Right forelimb (tissue), 1 donor: ENCODE results near the gene PIRT.

ENCODE experiments used
- DNase-seq: peaks from one replicate; pipeline ENCODE4 v3.0.0-alpha.2; 2018

The PIRT gene

GRCh38 chr17:10821054-10821453 lies 16.8 kb downstream of the PIRT start:
- no peak for DNase-seq

- no peak for DNase-seq
Measured at GRCh38 chr17:10815319-10815718, 22.6 kb downstream of the PIRT start.

DNA sequence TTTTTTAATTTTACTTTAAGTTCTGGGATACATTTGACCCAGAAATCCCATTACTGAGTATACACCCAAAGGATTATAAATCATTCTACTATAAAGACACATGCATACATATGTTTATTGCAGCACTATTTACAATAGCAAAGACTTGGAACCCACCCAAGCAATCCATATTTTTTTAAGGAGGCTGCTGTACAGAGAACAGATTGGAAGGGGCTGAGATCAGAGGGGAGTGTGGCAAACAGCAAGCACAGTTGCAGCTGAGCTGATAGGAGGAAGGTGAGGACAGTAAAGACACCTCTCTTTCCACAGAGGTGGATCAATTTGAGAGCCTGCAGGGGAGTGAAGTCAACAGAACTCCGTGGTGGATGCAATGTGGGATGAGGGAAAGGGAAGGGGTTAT lies 23.8 kb downstream of the PIRT start:
- DNase-seq, result no peak

DNA sequence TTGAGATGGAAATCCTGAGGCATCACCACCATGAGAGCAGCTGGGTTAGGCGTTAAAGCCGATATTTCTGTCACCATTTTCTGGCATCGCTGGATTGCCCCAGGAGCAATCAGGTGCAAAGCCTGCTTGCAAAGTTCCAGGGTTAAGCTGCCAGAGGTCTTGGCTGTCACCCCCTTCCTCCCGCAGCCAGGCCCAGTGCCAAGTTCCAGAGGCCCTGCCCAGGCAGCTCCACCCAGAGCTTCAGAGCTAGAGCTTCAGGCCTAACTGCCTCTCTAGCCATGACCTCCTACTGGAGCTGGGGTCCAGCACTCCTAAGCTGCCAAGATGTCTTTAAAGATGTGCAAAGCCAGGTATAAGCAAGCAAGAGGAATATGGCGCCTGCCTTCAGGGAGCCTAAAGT lies 25.2 kb downstream of the PIRT start:
- DNase-seq, result peak; percentile 48

GRCh38 chr17:10809605-10810004 lies 28.3 kb downstream of the PIRT start:
- no peak for DNase-seq

DNA sequence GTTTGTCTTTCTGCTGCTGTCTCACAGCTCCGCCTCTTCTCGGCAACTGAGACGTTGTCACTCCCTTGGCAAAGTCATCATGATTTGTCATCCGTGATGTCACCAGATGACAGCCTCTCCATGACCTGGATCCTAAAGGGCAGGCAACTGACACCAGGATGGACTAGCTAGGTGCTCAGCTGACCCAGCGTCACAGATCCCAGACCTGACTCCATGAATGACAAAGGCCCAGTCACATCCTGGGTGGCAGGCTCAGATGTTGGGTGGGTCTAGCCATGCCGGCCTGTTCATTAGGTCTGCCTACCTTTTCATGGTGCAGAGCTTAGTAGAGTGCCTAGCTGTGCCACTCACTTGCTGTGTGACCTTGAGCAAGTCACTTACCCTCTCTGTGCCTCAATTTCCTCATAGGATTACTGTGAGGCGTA lies 30.2 kb downstream of the PIRT start:
- DNase-seq, result no peak

DNA sequence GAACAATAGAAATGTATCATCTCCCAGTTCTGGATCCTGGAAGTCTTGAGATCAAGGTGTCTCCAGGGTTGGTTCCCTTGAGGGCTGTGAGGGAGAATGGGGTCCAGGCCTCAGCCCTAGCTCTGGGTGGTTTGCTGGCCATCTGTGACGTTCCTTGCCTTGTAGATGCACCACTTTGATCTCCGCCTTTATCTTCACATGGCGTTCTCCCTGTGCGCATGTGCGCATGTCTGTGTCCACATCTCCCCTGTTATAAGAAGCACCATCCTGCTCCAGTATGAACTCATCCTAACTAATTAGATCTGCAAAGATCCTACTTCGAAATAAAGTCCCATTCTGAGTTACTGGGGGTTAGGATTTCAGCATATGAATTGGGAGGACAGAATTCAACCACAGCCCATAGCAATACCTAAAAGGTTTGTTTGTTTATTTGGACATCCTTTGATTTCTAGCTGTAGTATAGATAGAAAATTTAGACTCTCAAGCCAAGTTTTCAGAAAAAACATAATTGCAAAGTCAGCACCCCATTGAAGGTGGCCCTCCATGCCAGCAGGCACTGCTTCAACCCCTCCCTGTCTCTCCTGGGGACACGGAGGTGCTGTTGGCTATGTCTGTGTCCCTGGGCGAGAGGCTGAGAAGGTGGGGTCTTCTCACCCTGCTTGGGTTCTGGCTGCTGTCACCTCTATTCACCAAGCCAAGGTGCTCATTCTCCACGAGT lies 31.2 kb downstream of the PIRT start:
- DNase-seq, result peak; percentile 16

GRCh38 chr17:10805911-10806310 lies 32.0 kb downstream of the PIRT start:
- DNase-seq, result peak; percentile 2

- DNase-seq, result no peak
Measured at GRCh38 chr17:10804546-10804945, 33.3 kb downstream of the PIRT start.

DNA sequence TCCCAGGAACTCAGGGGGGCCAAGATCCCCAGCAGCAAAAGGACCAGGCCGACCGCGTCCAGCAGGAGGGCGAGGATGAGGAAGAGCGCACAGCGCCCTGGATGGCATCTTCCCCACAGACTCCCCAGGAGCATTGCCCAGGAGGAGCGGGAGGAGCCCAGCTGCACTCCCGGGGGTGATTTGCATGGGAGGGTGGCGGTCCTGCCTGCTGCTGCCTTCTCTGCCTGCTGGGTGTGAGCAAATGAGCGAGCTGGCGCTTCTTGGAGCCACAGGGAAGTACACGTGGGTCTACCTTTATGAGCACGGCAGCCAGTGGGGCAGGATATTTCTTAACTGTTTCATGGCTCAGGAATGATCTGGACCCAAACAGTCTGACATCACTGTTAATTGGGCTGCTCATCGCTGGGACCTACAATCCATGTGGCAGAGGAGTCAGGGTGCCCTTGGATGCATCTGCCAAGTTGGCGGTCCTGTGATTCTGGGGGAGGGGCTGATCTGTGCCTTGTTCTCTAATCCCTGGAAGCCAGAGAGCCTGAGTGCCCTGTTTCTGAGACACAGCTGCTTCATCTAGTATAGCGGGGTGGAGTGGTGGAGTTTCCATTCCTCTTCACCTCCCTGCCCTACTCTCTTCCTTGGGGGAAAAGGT lies 33.9 kb downstream of the PIRT start, which contains the start of gene TMEM238L:
Gene TMEM238L, minus strand, starts transcription at position 270 of the 646 bp plus-strand sequence. Its CDS starts 136 bp downstream, at position 134.
- peak; percentile 6 for DNase-seq

GRCh38 chr17:10803350-10803749 lies 34.5 kb downstream of the PIRT start:
- peak; percentile 5 for DNase-seq

- DNase-seq, result no peak
Measured at GRCh38 chr17:10802496-10803284, 35.2 kb downstream of the PIRT start.

GRCh38 chr17:10799407-10799806 lies 38.5 kb downstream of the PIRT start:
- DNase-seq, result no peak

GRCh38 chr17:10798910-10799309 lies 39.0 kb downstream of the PIRT start:
- DNase-seq, result no peak

- no peak for DNase-seq
Measured at GRCh38 chr17:10798332-10798749, 39.5 kb downstream of the PIRT start.

DNA sequence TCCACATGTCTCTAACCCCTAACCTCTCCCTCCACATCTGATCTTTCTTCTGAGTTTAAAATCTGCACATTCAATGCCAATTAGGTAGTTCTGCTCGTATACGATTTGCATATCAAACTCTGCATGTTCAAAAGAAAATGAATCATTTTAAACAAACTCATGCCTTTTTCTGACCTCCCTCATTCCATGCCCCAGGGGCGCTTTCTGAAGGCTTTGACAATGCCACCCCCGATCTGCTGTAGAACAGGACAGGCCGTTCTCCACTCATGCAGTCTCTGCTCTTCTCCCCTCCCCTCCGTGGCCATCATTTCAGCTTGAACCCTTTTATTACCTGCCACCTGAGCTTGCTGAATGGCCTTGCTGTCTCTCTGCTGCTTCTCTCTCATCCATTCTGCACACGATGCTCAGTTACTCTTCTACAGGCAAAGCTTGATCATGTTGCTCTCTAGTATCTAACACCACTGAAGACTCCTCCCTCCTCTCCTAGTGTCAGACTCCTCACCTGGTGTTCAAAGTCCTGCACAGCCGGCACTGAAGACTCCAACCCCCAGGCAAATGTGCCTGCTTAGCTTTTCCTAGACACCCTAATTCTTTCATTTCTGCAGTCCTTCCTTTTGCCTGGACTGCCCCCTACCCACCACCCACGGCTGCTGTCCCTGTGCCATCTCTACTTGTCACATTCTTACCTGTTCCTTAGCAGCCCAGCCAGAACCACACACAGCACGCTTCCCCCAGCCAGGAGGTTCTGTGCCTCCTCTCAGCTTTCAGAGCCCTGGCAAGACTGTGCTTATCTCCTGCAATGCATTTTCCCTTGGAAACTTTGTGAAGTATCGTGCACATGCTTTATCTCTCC lies 40.2 kb downstream of the PIRT start:
- no peak for DNase-seq

- DNase-seq, result no peak
Measured at GRCh38 chr17:10793816-10794215, 44.1 kb downstream of the PIRT start.

DNA sequence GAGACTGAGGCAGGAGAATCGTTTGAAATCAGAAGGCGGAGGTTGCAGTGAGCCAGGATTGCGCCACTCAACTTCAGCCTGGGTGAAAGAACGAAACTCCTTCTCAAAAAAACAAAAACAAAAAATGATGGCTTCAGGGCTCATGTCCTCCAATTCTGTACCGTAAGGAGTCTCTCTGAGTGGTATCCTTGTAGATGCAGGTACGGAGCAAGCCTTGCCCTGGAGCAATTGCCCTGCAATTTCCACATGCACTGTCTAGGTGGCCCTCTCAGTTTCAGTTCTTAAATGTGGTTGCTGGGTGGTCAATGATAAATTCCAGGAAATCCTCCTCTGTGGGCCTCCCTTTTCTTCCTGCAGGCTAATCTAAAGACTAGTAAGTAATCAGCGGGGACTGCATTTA lies 44.6 kb downstream of the PIRT start:
- DNase-seq, result no peak

GRCh38 chr17:10792151-10792550 lies 45.7 kb downstream of the PIRT start:
- DNase-seq, result no peak

- DNase-seq, result peak; percentile 66
Measured at GRCh38 chr17:10790491-10791401, 47.1 kb downstream of the PIRT start.

- DNase-seq, result no peak
Measured at GRCh38 chr17:10789694-10790271, 48.1 kb downstream of the PIRT start.
